ENCODE data around the gene PLSCR4.

Gene PLSCR4

DNA sequence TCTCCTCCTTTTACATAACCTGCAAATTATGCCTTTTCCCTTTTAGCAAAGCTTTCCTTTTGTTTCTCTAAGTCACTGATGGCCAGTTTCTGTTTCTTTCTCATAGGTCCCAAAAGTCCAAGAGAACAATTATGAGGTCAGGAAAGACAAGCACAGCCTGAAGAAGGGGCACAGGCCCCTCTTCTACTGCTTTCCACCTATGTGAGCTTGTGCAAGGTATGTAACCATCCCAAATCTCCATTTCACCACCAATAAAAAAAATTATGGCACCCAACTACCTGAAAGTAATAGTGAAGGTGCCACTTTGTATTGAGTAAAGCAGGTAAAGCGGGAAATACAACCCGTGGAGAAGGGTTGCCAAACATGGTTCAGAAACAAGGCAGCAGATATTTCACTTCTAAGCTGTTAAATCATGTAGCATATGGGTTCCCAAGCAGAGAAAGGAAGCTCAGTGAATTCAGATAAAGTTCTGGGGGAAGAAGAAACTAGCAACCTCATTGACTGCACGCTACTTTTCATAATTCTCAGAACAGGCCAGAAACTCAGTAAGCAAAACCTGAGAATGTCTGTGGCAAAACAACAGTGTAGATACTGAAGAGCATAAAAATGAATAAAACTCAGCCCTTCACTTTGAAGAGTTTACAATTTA lies 94.1 kb downstream of the PLSCR4 start:
- peak; percentile 47 for DNase-seq (ENCODE audit: low read depth)

GRCh38 chr3:146156095-146156494 lies 94.8 kb downstream of the PLSCR4 start:
- no peak for DNase-seq (ENCODE audit: low read depth)
- H3K4me3 ChIP-seq (ENCODE audit: low read depth, low read length) = no peak overlapping the region
- TF ChIP-seq, protein P1, sequence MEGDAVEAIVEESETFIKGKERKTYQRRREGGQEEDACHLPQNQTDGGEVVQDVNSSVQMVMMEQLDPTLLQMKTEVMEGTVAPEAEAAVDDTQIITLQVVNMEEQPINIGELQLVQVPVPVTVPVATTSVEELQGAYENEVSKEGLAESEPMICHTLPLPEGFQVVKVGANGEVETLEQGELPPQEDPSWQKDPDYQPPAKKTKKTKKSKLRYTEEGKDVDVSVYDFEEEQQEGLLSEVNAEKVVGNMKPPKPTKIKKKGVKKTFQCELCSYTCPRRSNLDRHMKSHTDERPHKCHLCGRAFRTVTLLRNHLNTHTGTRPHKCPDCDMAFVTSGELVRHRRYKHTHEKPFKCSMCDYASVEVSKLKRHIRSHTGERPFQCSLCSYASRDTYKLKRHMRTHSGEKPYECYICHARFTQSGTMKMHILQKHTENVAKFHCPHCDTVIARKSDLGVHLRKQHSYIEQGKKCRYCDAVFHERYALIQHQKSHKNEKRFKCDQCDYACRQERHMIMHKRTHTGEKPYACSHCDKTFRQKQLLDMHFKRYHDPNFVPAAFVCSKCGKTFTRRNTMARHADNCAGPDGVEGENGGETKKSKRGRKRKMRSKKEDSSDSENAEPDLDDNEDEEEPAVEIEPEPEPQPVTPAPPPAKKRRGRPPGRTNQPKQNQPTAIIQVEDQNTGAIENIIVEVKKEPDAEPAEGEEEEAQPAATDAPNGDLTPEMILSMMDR (IDR thresholded peaks at IDR 0.05; ENCODE audit: control insufficient read depth, extremely low read depth, insufficient read depth) = no peak

More for the DNA sequence above, 94.1 kb downstream of the PLSCR4 start:
- TF ChIP-seq, protein P1 (IDR thresholded peaks at IDR 0.05; ENCODE audit: control insufficient read depth, extremely low read depth, insufficient read depth) = no peak
- no peak overlapping the region for H3K4me3 ChIP-seq (ENCODE audit: low read depth, low read length)

DNA sequence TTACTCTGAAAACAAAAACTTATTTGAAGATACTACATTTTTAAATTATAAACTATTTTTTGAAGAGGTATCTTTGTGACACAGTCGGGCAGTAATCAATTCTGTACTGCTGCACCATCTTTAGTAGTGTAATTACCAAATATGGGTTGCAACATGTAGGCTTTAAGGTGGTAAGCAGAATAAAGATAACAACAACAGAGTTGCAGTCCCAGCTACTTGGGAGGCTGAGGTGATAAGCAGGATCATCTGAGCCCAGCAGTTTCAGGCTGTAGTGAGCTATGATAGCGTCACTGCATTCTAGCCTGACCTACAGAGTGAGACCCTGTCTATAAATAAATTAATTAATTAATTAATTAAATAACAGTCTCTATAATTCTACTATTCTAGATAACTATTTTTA lies 95.9 kb downstream of the PLSCR4 start:
- H3K4me3 ChIP-seq (ENCODE audit: low read depth, low read length) = no peak overlapping the region
- TF ChIP-seq, protein P1 (IDR thresholded peaks at IDR 0.05; ENCODE audit: control insufficient read depth, extremely low read depth, insufficient read depth) = no peak
- DNase-seq (ENCODE audit: low read depth) = no peak

DNA sequence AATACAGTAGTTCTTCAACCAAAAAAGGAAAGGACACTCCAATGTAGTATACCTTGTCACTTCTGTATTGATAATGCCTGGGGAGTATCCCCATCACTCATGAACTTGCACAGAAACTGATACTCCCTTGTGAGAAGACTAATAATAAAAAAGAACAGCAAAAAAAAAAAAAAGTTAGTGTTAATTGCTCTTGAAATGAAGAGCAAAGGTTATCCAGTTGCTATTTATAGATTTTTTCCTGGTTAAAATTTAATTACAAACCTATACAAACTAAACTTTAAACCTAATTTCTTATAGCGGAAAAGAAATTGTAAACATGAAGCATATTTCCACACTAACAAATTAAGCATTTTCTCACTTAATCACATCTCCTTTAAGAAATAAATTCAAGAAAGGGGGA lies 96.6 kb downstream of the PLSCR4 start:
- H3K4me3 ChIP-seq (ENCODE audit: low read depth, low read length) = no peak overlapping the region
- DNase-seq (ENCODE audit: low read depth) = no peak
- TF ChIP-seq, protein P1 (IDR thresholded peaks at IDR 0.05; ENCODE audit: control insufficient read depth, extremely low read depth, insufficient read depth) = no peak

DNA sequence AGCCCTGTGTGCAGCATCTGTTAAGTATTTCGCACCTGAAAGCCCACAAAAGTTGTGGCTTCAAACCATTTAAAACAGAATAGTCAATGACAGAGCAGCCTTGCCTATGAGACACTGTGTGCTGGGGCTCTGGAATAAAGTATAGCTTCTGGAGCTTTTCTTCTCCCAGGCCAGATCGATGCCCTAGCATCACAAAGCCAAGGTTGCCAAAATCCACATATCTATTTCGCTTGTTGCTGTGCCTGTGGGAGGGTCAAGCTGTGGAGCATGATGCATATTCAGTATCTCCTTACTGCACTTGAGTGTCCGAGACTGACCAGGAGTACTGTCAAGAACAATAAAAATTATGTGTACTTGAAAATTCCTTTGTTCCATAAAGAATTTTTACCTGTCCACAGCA lies 97.5 kb downstream of the PLSCR4 start:
- TF ChIP-seq, protein P1 (IDR thresholded peaks at IDR 0.05; ENCODE audit: control insufficient read depth, extremely low read depth, insufficient read depth) = no peak
- no peak overlapping the region for H3K4me3 ChIP-seq (ENCODE audit: low read depth, low read length)
- no peak for DNase-seq (ENCODE audit: low read depth)

DNA sequence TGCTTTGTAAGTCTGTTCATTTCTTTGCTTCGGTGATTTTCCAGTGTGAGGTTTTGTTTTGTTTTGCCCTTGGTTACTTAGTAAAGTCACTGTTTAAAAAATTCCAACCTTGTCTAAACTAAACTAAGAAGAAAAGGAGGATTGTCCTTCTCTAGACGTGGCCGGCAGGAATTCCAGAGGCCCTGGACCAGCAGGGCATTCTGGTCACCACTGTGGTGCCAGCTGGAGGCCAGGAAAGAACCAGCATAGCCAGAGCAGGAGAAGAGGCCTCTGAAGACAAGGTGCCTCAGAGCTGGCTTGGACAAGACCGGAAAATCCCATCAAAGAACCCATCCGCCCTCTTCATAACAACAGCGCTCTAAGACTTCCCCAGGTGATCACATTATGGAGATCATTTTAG lies 98.1 kb downstream of the PLSCR4 start:
- TF ChIP-seq, protein P1 (IDR thresholded peaks at IDR 0.05; ENCODE audit: control insufficient read depth, extremely low read depth, insufficient read depth) = no peak
- no peak overlapping the region for H3K4me3 ChIP-seq (ENCODE audit: low read depth, low read length)
- DNase-seq (ENCODE audit: low read depth) = no peak

GRCh38 chr3:146148468-146148931 lies 102.4 kb downstream of the PLSCR4 start:
- H3K4me3 ChIP-seq (ENCODE audit: low read depth, low read length) = no peak overlapping the region
- TF ChIP-seq, protein P1 (IDR thresholded peaks at IDR 0.05; ENCODE audit: control insufficient read depth, extremely low read depth, insufficient read depth) = peak; percentile 40
- DNase-seq (ENCODE audit: low read depth) = no peak
